AG04449 (cell line): ENCODE results near the gene CSKMT.
A peak's percentile ranks its signal among the peaks of the same experiment; 100 is the strongest.

Experiments
- CTCF ChIA-PET: fragments of 350-600 bp; formaldehyde crosslinking; extraction: SDS; loops from one replicate; lab custom pipeline; 2021; ENCODE audit warnings: antibody characterized with exemption; lab: Yijun Ruan, JAX
- POLR2A ChIA-PET: fragments of 400-600, 350-600 bp; formaldehyde crosslinking; extraction: SDS; loops from one replicate; lab custom pipeline; 2020; ENCODE audit warnings: antibody characterized with exemption, inconsistent platforms; lab: Yijun Ruan, JAX
- DNase-seq: peaks from one replicate; pipeline ENCODE4 v3.0.0-alpha.2; 2010; ENCODE audit warnings: low read depth, low spot score
- H3K4me3 ChIP-seq: 2 replicates; pipeline ENCODE4 v1.5.1; 2011; ENCODE audit warnings: low read depth, mild to moderate bottlenecking, control low read depth, low read length
- TF ChIP-seq, protein P1 (sequence below): IDR thresholded peaks from one replicate; pipeline ENCODE4 v1.5.1; 2011; ENCODE audit warnings: mild to moderate bottlenecking, moderate library complexity, low read length, control low read depth, inconsistent platforms; ENCODE audit not compliant: insufficient read depth; ENCODE audit errors: missing control alignments

Gene CSKMT

GRCh38 chr11:62665599-62666258, 617 bp downstream of the CSKMT start:
- ChIA-PET CTCF (interaction anchor here (0.7 to 6.1 kb wide), 11 partner anchors 12 to 271 kb away, joined by 3 to 26 read pairs (median 3); partner anchors contain the start of genes BSCL2, GNG3 and TUT1), POLR2A (interaction anchor here (0.5 to 3.3 kb wide), 40 partner anchors 9 to 271 kb away, joined by 3 to 58 read pairs (median 8); partner anchors contain the start of genes B3GAT3, EEF1G, GANAB and HNRNPUL2)
- peak overlapping the region; percentile 92 for H3K4me3 ChIP-seq
- TF ChIP-seq, protein P1, sequence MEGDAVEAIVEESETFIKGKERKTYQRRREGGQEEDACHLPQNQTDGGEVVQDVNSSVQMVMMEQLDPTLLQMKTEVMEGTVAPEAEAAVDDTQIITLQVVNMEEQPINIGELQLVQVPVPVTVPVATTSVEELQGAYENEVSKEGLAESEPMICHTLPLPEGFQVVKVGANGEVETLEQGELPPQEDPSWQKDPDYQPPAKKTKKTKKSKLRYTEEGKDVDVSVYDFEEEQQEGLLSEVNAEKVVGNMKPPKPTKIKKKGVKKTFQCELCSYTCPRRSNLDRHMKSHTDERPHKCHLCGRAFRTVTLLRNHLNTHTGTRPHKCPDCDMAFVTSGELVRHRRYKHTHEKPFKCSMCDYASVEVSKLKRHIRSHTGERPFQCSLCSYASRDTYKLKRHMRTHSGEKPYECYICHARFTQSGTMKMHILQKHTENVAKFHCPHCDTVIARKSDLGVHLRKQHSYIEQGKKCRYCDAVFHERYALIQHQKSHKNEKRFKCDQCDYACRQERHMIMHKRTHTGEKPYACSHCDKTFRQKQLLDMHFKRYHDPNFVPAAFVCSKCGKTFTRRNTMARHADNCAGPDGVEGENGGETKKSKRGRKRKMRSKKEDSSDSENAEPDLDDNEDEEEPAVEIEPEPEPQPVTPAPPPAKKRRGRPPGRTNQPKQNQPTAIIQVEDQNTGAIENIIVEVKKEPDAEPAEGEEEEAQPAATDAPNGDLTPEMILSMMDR, result no peak
- no peak for DNase-seq

GRCh38 chr11:62666259-62666926, 1.3 kb downstream of the CSKMT start:
- DNase-seq, result no peak
- H3K4me3 ChIP-seq, result peak overlapping the region; percentile 92
- ChIA-PET CTCF (interaction anchor here (1.5 to 6.1 kb wide), 2 partner anchors 28 to 119 kb away, joined by 8 to 26 read pairs; no protein-coding TSS in a partner anchor), POLR2A (interaction anchor here (0.7 to 3.3 kb wide), 17 partner anchors 9 to 271 kb away, joined by 3 to 58 read pairs (median 16); partner anchors contain the start of genes EEF1G, GANAB, INTS5 and LRRN4CL)
- TF ChIP-seq, protein P1, result no peak

GRCh38 chr11:62667460-62667859, 2.3 kb downstream of the CSKMT start:
- ChIA-PET CTCF (interaction anchor here (0.6 to 6.1 kb wide), 8 partner anchors 10 to 272 kb away, joined by 3 to 26 read pairs (median 6); no protein-coding TSS in a partner anchor), POLR2A (interaction anchor here (0.7 to 3.3 kb wide), 7 partner anchors 10 to 174 kb away, joined by 3 to 46 read pairs (median 5); partner anchors contain the start of genes EEF1G, GANAB, TEX54 and TUT1)
- H3K4me3 ChIP-seq, result no peak overlapping the region
- TF ChIP-seq, protein P1, result no peak
- no peak for DNase-seq

DNA sequence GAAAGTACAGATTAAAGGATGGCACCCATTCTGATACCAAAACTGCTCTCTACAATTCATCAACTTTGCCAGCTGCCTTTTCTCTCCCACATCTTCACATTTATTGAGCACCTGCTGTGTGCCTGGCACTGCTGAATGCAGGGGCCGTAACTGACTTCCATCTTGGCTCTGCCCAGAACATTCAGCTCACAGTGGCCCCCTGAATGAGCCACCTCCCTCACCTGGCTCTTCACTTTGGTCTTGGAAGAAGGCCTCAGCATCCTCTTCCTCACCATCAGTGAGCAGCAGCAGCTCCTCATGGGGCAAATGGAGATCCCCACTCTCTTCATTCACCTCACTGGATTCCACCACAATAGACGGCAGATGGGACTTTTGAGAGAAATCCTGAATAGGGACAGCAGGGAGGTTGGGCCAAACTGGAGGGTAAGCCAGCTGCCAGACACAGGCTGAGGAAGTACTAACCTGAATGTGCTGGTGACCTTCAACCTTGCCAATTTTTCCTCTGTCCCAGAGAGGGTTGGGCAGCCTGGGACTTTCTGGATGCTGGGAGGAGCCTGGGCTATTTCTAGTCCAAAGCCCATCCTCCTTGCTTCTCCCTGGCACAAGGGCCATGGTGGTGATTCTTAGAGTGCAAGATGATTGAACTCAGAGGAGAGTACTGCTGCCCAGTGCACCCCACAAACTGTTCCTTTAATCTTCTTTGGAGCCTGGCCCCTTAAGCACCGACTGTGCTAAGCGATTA, 4.5 kb downstream of the CSKMT start:
- no peak for DNase-seq
- POLR2A ChIA-PET, result interaction anchor here (0.6 to 1.5 kb wide), 2 partner anchors 11 to 12 kb away, joined by 3 to 5 read pairs; no protein-coding TSS in a partner anchor
- CTCF ChIA-PET, result interaction anchor here (1.3 to 6.1 kb wide), 3 partner anchors 11 to 40 kb away, joined by 3 to 30 read pairs (median 26); no protein-coding TSS in a partner anchor
- no peak overlapping the region for H3K4me3 ChIP-seq
- TF ChIP-seq, protein P1, result no peak

GRCh38 chr11:62671236-62671607, 6.1 kb downstream of the CSKMT start:
- H3K4me3 ChIP-seq, result peak overlapping the region; percentile 76
- TF ChIP-seq, protein P1, result no peak
- DNase-seq, result no peak
- CTCF ChIA-PET, result interaction anchor here (1.2 to 4.2 kb wide), 5 partner anchors 10 to 96 kb away, joined by 3 to 30 read pairs (median 8); partner anchors contain the start of gene LRRN4CL
- POLR2A ChIA-PET, result interaction anchor here (0.6 to 2.1 kb wide), 10 partner anchors 10 to 213 kb away, joined by 3 to 15 read pairs (median 5); partner anchors contain the start of genes B3GAT3, EEF1G, INTS5 and LRRN4CL
